HEK293 (cell line): ENCODE measurements around the gene ABCG1.

Experiments
- CTCF ChIA-PET: fragments of 350-600 bp; formaldehyde crosslinking; extraction: SDS; loops from one replicate; lab custom pipeline; 2021; ENCODE audit warnings: antibody characterized with exemption; lab: Yijun Ruan, JAX
- POLR2A ChIA-PET: fragments of 300-600 bp; formaldehyde crosslinking; extraction: SDS; loops from one replicate; lab custom pipeline; 2020; ENCODE audit warnings: antibody characterized with exemption, inconsistent platforms; lab: Yijun Ruan, JAX
- H3K27ac ChIP-seq: fragments of 200-500 bp; sonication (Bioruptor generic); 2 replicates; pipeline ENCODE4 v1.5.1; 2014; ENCODE audit warnings: low read depth, low read length, control low read depth, inconsistent platforms; ENCODE audit errors: extremely low read depth
- H3K36me3 ChIP-seq, 2 experiments: fragments of 200-500 bp in 1 of 2; sonication (Bioruptor generic) in 1 of 2; 1 replicate in 1 of 2; 2 replicates in 1 of 2; pipeline ENCODE4 v1.5.1; 2014 to 2017; ENCODE audit warnings: inconsistent platforms in 2 of 2, low read length in 2 of 2; ENCODE audit not compliant: control insufficient read depth in 2 of 2, insufficient read depth in 1 of 2
- H3K4me1 ChIP-seq: fragments of 200-500 bp; sonication (Bioruptor generic); 2 replicates; pipeline ENCODE4 v1.5.1; 2014; ENCODE audit warnings: mild to moderate bottlenecking, low read length, inconsistent platforms; ENCODE audit not compliant: control insufficient read depth, insufficient read depth
- H3K4me3 ChIP-seq: 2 replicates; pipeline ENCODE4 v1.5.1; 2011; ENCODE audit warnings: low read depth, mild to moderate bottlenecking, control low read depth, low read length, moderate library complexity
- H3K9me3 ChIP-seq: fragments of 200-500 bp; sonication (Bioruptor generic); 2 replicates; pipeline ENCODE4 v1.5.1; 2014; ENCODE audit warnings: low read depth, low read length, inconsistent platforms; ENCODE audit not compliant: control insufficient read depth, insufficient read depth
- IKZF3 ChIP-seq: fragments of 450-650 bp; IDR thresholded peaks from 2 replicates; pipeline ENCODE4 v1.5.0; 2018; ENCODE audit warnings: missing biosample characterization, mild to moderate bottlenecking, missing genetic modification characterization, moderate library complexity
- KLF8 ChIP-seq: fragments of 450-650 bp; formaldehyde crosslinking; IDR thresholded peaks from 2 replicates; pipeline ENCODE4 v1.5.1; 2016; ENCODE audit warnings: missing biosample characterization, missing genetic modification characterization
- OSR2 ChIP-seq: fragments of 450-650 bp; formaldehyde crosslinking; IDR thresholded peaks from 2 replicates; pipeline ENCODE4 v1.5.1; 2016; ENCODE audit warnings: missing biosample characterization, missing genetic modification characterization
- TCF7L2 ChIP-seq: IDR thresholded peaks from 2 replicates; pipeline ENCODE4 v1.6.1; 2011; ENCODE audit warnings: low read depth, mild to moderate bottlenecking, inconsistent platforms, low read length, moderate library complexity, borderline replicate concordance
- ZNF146 ChIP-seq: fragments of 450-650 bp; formaldehyde crosslinking; IDR thresholded peaks from 2 replicates; pipeline ENCODE4 v1.5.1; 2016; ENCODE audit warnings: missing biosample characterization, missing genetic modification characterization
- ZNF518A ChIP-seq: fragments of 450-650 bp; formaldehyde crosslinking; conservative IDR thresholded peaks from 2 replicates; pipeline ENCODE4 v1.5.1; 2016; ENCODE audit warnings: low read depth, missing biosample characterization, missing genetic modification characterization
- ZNF529 ChIP-seq: fragments of 450-650 bp; formaldehyde crosslinking; IDR thresholded peaks from 2 replicates; pipeline ENCODE4 v1.5.1; 2017; ENCODE audit warnings: missing genetic modification characterization, missing biosample characterization; ENCODE audit not compliant: insufficient replicate concordance
- ZNF623 ChIP-seq: fragments of 450-650 bp; formaldehyde crosslinking; IDR thresholded peaks from 2 replicates; pipeline ENCODE4 v1.5.1; 2016; ENCODE audit warnings: missing biosample characterization, missing genetic modification characterization
- ZNF624 ChIP-seq: fragments of 450-650 bp; formaldehyde crosslinking; IDR thresholded peaks from 2 replicates; pipeline ENCODE4 v1.5.1; 2017; ENCODE audit warnings: missing biosample characterization, missing genetic modification characterization
- ZNF629 ChIP-seq: fragments of 450-650 bp; formaldehyde crosslinking; IDR thresholded peaks from 2 replicates; pipeline ENCODE4 v1.5.1; 2017; ENCODE audit warnings: missing biosample characterization, missing genetic modification characterization
- ZNF837 ChIP-seq: fragments of 450-650 bp; formaldehyde crosslinking; IDR thresholded peaks from 2 replicates; pipeline ENCODE4 v1.5.1; 2016; ENCODE audit warnings: missing biosample characterization, missing genetic modification characterization
- TF ChIP-seq, protein P1 (sequence below): fragments of 450-650 bp; formaldehyde crosslinking; IDR thresholded peaks from 2 replicates; pipeline ENCODE4 v1.5.1; 2016; ENCODE audit warnings: missing biosample characterization, missing genetic modification characterization, borderline replicate concordance
- TF ChIP-seq, protein P2 (sequence below): fragments of 450-650 bp; formaldehyde crosslinking; IDR thresholded peaks from 2 replicates; pipeline ENCODE4 v1.5.1; 2016; ENCODE audit warnings: missing biosample characterization, missing genetic modification characterization

Gene ABCG1

GRCh38 chr21:42248241-42248640 lies 29.3 kb downstream of the ABCG1 start:
- H3K9me3 ChIP-seq: no peaks in the 10 kb centered on the region
- ChIA-PET POLR2A (no interaction called here), CTCF (no interaction called here)
- no peak for TF ChIP-seq TCF7L2
- TF ChIP-seq, protein P1, sequence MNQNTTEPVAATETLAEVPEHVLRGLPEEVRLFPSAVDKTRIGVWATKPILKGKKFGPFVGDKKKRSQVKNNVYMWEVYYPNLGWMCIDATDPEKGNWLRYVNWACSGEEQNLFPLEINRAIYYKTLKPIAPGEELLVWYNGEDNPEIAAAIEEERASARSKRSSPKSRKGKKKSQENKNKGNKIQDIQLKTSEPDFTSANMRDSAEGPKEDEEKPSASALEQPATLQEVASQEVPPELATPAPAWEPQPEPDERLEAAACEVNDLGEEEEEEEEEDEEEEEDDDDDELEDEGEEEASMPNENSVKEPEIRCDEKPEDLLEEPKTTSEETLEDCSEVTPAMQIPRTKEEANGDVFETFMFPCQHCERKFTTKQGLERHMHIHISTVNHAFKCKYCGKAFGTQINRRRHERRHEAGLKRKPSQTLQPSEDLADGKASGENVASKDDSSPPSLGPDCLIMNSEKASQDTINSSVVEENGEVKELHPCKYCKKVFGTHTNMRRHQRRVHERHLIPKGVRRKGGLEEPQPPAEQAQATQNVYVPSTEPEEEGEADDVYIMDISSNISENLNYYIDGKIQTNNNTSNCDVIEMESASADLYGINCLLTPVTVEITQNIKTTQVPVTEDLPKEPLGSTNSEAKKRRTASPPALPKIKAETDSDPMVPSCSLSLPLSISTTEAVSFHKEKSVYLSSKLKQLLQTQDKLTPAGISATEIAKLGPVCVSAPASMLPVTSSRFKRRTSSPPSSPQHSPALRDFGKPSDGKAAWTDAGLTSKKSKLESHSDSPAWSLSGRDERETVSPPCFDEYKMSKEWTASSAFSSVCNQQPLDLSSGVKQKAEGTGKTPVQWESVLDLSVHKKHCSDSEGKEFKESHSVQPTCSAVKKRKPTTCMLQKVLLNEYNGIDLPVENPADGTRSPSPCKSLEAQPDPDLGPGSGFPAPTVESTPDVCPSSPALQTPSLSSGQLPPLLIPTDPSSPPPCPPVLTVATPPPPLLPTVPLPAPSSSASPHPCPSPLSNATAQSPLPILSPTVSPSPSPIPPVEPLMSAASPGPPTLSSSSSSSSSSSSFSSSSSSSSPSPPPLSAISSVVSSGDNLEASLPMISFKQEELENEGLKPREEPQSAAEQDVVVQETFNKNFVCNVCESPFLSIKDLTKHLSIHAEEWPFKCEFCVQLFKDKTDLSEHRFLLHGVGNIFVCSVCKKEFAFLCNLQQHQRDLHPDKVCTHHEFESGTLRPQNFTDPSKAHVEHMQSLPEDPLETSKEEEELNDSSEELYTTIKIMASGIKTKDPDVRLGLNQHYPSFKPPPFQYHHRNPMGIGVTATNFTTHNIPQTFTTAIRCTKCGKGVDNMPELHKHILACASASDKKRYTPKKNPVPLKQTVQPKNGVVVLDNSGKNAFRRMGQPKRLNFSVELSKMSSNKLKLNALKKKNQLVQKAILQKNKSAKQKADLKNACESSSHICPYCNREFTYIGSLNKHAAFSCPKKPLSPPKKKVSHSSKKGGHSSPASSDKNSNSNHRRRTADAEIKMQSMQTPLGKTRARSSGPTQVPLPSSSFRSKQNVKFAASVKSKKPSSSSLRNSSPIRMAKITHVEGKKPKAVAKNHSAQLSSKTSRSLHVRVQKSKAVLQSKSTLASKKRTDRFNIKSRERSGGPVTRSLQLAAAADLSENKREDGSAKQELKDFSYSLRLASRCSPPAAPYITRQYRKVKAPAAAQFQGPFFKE: no peak
- no peaks in the 10 kb centered on the region for H3K4me1 ChIP-seq
- H3K27ac ChIP-seq: no peak overlapping the region
- no peaks in the 10 kb centered on the region for H3K36me3 ChIP-seq
- no peak overlapping the region for H3K4me3 ChIP-seq

- ChIA-PET POLR2A (no interaction called here), CTCF (interaction anchor here (1.0 kb wide), 2 partner anchors 10 to 103 kb away, joined by 3 to 4 read pairs; no protein-coding TSS in a partner anchor)
- Histone ChIP-seq H3K27ac (no peak overlapping the region), H3K4me1 (no peaks in the 10 kb centered on the region), H3K4me3 (no peak overlapping the region), H3K9me3 (no peaks in the 10 kb centered on the region), H3K36me3 (no peaks in the 10 kb centered on the region)
- TF ChIP-seq IKZF3 (tag by site-specific recombination): no peak
- peak; percentile 96 for TF ChIP-seq ZNF146 (tag by site-specific recombination)
- no peak for TF ChIP-seq ZNF623 (tag by site-specific recombination)
- no peak for TF ChIP-seq TCF7L2
- TF ChIP-seq ZNF837 (tag by site-specific recombination): no peak
Measured at GRCh38 chr21:42248783-42249597, 30.1 kb downstream of the ABCG1 start.

DNA sequence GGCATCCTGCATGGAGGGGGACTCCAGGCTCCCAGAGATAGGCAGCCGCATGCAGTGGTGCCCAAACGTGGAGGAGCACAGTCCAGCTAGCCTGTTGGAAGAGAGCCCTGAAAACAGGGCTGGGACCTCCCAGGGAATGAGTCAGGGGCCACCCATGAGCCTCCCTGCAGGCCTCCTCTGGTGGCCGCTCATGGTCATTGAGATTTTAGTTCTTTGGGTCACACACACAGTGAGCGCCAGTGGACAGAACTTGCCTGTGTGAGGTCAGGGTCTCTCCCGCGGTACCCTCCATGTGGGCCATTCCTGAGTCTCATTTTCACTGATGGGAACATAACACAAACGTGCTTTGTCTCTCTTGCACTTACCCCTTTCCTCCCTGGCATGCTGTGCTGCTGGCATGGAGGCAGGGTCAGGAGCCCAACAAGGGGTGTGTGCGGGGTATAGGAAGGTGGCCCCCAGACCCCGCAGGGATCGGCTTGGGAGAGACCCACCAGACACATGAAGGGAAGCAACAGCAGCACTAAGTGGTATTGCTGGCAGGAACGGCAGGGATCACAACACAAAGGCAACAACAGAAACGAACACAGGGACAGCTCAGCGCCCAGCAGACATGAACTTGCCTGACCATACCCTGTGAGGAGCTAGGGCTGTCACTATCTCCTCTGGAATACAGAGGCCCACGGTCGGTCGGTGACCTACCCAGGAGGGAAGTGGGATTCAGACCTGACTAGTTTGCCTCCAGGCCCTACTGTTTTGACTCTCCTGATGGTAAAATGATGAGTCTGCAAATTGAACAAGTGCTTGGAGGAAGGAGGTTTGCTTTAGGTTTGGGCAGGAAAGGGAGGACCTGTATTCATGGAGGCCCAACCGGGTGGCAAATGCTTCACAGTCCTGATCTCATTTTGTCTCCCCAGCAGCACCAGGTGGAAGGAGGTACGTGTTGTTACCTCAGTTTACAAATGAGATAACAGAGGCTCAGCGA lies 31.8 kb downstream of the ABCG1 start:
- CTCF ChIA-PET: interaction anchor here (0.7 to 1.9 kb wide), 2 partner anchors 10 to 58 kb away, joined by 4 read pairs; no protein-coding TSS in a partner anchor
- Histone ChIP-seq H3K4me3 (no peak overlapping the region), H3K9me3 (no peaks in the 10 kb centered on the region), H3K4me1 (no peaks in the 10 kb centered on the region), H3K27ac (no peak overlapping the region), H3K36me3 (no peaks in the 10 kb centered on the region)
- POLR2A ChIA-PET: no interaction called here
- TF ChIP-seq KLF8 (tag by site-specific recombination) (no peak), ZNF624 (tag by site-specific recombination) (no peak), ZNF629 (tag by site-specific recombination) (no peak), ZNF529 (tag by site-specific recombination) (no peak), ZNF518A (no peak), OSR2 (no peak)
- TF ChIP-seq, protein P2, sequence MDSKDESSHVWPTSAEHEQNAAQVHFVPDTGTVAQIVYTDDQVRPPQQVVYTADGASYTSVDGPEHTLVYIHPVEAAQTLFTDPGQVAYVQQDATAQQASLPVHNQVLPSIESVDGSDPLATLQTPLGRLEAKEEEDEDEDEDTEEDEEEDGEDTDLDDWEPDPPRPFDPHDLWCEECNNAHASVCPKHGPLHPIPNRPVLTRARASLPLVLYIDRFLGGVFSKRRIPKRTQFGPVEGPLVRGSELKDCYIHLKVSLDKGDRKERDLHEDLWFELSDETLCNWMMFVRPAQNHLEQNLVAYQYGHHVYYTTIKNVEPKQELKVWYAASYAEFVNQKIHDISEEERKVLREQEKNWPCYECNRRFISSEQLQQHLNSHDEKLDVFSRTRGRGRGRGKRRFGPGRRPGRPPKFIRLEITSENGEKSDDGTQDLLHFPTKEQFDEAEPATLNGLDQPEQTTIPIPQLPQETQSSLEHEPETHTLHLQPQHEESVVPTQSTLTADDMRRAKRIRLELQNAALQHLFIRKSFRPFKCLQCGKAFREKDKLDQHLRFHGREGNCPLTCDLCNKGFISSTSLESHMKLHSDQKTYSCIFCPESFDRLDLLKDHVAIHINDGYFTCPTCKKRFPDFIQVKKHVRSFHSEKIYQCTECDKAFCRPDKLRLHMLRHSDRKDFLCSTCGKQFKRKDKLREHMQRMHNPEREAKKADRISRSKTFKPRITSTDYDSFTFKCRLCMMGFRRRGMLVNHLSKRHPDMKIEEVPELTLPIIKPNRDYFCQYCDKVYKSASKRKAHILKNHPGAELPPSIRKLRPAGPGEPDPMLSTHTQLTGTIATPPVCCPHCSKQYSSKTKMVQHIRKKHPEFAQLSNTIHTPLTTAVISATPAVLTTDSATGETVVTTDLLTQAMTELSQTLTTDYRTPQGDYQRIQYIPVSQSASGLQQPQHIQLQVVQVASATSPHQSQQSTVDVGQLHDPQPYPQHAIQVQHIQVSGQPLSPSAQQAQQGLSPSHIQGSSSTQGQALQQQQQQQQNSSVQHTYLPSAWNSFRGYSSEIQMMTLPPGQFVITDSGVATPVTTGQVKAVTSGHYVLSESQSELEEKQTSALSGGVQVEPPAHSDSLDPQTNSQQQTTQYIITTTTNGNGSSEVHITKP (tag by site-specific recombination): no peak
